GM19023 (cell line): ENCODE measurements around the gene SUCLG1.
"Not testable (repeated sequence)": the region's sequence is repeated elsewhere in the genome, so short reads cannot be mapped to it uniquely, and the experiment has no call there.

Source experiments
- ATAC-seq: cut with Tn5 transposase; IDR thresholded peaks from one replicate; pipeline ENCODE4 v1.9.1; 2021; ENCODE audit warnings: mild to moderate bottlenecking, moderate library complexity; ENCODE audit not compliant: unreplicated experiment

The SUCLG1 gene

DNA sequence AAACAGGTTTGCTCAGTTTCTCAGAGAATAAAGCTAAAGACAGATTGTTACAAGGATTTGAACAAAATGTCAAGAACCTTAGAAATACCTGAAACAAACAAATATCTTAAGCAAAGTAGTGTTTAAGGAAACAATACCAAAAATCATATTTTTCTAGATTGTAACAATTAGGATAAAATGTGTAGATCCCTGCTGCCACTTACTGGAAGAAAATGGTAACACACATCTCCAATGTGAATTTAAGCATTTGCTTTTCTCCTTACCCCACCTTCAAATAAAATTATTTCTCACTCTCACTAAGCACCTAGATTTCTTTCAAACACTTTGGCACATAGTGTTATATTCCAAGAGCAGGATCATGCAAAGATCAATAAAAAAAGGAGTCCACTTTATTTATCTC, 34.9 kb downstream of the SUCLG1 start:
- no peak for ATAC-seq

DNA sequence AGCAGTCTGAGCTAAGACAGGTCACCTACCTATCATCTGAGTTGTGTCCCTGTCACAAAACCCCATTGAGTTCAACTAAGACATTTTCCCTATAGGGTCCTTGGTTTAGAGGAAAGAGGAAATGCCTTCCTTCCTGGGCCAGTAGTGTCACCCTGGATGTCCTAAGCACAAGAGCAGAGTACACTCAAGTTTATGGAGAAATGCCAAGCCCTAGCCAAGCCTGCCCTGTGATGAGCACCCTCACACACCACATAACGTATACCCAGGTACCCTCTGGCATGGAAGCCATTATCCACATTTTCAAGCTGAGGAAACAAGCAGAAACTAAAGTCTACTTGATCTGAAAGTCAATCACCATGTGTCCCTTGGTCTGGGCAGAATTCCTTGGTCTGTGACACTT, 37.3 kb downstream of the SUCLG1 start:
- no peak for ATAC-seq

DNA sequence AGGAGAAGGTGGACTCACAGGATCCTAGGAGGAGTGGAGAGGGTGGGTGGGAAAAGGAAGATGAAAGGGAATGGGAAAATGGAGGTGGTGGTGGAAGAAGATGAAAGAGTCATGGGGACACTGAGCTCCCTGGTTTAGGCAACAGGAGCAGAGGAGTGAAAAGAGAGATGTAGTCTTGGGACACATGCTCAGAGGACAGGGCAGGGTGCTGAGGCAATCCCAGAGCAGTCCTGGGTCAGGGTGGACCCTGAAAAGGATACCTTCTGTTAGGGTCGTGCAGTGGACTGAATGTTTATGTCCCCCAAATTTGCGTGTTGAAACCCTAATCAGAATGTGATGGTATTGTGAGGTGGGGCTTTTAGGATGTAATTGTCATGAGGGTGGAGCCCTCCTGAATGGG, 37.9 kb downstream of the SUCLG1 start:
- no peak for ATAC-seq

DNA sequence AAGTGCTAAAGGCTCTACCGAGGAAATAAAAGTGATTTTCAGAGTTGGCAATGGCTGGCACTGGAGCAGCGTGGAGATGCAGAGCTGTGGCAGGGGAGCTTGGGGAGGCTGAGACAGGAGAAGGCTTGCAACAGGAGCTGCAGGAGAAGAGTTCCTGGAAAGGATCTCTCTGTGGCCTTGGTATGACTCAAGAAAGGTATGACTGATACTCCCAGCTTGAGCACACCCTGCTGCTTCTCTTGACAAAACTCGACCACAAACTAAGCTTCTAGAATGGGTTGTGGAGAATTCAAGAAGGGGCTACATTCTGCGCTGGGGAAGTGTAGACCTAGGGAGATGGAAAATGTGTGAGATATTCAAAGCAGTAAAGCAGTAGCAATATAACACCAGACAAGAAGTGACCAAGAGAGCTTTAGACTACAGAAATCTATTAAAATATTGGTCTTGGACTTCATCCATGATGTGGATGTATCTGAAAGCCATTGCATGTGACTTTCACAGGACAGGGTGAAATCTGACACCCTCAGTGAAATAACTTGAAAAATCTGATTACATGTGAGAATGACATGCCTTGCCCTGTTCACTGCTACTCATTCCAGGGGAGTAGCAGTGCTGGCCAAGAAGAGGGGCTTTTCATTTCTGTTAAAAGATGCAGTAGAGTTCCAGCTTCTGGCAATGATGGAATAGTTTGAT, 41.5 kb downstream of the SUCLG1 start:
- no peak for ATAC-seq

DNA sequence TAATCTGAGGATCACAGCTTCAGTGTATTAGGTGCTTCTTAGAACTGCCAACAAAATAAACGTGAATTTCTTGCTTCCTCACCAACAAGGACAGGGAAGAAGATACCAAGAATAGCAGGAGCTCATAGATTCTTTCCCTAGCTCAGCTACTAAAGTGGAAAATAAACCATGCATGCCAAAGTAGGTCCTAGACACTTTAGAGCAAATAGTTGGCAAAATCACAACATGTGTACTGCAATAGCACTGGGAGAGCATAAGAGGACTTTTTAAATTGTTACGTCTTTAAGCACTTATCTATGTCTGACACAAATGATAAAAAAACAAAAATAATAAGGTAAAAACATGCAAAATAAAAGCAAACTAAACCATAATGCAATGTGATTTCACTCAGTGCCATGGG, 49.5 kb downstream of the SUCLG1 start:
- ATAC-seq, result no peak

DNA sequence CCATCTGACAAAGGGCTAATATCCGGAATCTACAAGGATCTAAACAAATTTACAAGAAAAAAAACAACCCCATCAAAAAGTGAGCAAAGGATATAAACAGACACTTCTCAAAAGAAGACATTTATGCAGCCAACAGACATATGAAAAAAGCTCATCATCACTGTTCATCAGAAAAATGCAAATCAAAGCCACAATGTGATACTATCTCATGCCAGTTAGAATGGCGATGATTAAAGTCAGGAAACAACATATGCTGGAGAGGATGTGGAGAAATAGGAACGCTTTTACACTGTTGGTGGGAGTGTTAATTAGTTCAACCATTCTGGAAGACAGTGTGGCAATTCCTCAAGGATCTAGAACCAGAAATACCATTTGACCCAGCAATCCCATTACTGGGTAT, 57.0 kb downstream of the SUCLG1 start:
- ATAC-seq, result not testable (repeated sequence)

DNA sequence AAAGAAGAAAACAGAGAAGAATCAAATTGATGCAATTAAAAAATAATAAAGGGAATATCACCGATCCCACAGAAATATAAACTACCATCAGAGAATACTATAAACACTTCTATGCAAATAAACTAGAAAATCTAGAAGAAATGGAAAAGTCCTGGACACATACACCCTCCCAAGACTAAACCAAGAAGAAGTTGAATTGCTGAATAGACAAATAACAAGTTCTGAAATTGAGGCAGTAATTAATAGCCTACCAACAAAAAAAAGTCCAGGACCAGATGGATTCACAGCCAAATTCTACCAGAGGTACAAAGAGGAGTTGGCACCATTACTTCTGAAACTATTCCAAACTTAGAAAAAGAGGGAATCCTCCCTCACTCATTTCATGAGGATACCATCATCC, 59.2 kb downstream of the SUCLG1 start:
- ATAC-seq, result not testable (repeated sequence)

DNA sequence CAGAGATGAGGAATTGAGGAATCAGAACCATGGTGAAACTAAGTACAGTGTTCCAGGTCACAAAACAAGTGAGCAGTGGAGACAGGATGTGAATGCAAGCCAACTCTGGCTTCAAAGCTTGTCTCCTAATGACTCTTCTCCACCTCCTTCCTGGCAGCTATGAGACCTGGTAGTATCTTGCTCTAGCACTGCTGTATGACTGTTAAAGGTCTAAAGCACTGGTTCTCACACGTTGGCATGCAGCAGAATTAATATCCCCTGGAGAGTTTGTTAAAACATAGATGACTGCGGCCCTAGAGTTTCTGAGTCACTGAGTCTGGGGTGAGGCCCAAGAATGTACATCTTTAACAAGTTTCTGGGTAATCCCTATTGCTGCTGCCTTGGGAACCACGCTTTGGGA, 63.3 kb downstream of the SUCLG1 start:
- ATAC-seq, result no peak

DNA sequence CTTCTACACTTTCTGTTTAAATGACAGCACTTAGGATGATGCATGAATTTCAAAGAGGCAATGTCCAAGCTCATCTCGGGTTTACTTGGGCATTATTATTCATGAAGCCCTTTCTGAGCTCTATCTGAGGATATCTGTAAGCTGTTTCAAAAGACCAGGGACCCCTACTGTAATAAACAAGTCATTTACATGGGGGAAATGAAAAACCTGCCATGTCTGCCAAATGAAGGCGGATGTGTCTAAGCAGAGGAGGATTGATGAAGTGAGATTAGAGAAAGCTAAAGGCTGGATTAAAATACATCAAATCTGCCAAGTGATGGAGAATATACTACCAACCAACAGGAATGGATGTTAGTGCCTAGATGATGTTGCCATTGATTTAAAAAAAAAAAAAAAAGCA, 64.5 kb downstream of the SUCLG1 start:
- no peak for ATAC-seq

DNA sequence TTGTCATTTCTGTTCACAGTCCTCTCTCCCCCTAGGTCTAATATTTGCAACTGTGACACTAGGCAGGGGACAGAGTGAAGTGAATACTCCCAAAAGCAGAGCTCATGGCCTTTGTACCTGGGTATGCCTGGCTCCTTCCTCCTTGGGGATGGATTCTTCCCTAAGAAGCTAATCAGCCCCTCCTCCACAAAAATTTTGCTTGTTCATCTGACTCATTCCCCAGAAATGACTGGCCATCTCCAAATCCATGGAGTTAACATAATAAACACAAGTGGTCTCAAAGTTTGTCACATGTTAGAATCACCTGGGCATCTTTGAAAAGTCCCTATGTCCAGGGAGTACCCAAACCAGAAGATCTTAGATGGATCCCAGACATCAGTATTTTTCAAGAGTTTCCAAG, 65.3 kb downstream of the SUCLG1 start:
- no peak for ATAC-seq

DNA sequence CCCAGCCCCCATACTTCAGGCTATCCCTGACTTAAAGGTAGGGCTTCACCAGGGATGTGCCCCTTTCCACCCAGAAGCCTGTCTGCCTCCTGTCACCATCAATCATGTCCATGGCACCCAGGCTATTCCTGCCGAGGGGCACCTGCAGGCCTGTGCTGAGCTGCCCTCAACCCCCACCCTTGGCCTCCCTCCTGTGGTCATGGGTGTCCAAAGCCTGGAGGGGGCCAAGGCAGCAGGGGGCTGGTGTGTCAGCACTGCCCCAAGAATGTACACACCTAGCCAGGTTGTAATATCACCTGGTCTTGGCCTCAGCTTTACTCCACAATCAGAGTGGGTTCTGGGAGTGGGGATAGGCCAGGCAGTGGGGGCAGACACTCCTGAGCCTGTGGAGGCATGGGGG, 69.3 kb downstream of the SUCLG1 start:
- ATAC-seq, result no peak

DNA sequence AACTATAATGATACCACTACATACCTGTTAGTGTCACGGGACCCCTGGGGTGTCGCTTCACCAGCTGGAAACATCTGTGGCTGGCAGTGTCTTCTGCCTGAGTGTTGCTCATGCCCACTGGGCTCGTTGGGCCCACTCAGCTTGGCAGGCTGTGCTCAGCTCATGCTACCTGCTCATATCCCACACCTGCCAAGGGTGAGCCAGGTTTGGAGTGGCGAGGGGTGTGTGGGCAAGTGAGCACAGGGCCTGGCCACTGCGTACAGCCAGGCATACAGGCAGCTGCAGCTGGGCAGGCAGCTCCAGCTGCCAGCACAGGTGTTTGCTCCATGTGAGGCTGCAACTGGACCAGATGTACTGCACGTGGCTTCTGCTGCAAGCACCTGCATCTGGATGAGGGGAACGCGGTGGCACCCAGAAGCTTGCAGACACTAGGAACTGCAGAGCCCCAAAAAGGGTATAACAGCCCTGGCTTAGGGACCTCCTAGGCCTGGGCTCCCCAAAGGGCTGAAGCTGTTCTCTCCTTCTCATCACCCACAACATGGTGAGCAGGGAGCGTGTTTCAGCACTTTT, 70.1 kb downstream of the SUCLG1 start:
- no peak for ATAC-seq

DNA sequence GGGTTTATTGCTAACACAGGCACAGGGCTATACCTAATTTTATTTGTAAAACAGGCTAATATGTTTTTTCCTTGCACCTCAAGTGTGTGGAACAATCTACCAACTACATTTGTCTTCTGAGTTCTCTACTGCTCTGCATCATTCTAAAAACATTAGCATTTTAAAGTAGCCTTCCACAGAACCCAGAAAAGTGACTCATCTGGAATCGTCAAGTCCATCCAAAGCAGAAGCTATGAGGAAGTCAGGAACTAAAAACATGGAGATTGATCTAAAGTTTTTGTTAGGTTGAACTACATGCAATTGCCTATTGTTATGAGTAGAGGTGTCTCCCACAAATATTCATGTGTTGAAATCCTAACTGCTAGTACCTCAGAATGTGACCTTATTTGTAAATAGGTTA, 70.9 kb downstream of the SUCLG1 start:
- no peak for ATAC-seq

DNA sequence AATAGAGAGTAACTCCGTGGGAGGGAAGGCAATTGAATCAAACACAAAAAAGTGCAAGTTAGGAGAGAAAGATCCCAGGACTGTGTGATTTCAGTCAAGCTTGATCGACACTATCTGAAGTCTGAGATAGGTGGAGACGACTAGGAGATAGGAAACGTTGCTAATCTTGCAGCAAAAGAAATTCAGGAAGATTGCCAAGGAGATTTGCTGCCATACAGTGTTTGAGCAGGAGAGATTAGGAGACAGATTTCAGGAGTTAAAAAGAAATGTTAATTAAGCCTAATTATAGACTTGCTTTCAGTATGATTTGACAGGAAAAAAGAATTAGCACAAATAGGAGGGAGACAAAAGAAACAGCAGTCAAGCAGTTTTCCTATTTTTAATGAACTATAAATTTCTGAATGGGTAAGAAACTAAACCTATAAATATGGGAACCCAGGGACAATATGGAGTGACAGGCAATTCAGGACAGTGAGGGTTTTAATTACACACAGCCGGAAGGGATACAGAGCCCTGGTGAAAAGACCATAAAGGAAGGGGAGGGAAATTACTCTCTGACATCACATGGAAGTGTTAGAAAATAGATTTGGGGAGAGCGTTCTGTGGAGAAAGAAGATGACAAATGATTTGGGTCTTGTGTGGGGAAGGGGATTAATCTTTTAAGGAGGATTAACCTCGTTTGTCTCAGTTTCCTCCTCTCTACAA, 72.6 kb downstream of the SUCLG1 start:
- no peak for ATAC-seq

DNA sequence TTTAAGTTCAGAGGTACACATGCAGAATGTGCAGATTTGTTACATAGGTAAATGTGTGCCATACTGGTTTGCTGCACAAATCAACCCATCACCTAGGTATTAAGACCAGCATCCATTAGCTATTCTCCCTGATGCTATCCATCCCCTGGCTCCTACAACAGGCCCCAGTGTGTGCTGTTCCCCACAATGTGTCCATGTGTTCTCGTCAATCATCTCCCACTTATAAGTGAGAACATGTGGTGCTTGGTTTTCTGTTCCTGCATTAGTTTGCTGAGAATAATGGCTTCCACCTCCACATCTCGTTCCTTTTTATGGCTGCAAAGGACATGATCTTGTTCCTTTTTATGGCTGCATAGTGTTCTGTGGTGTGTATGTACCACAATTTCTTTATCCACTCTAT, 75.8 kb downstream of the SUCLG1 start:
- ATAC-seq, result no peak

DNA sequence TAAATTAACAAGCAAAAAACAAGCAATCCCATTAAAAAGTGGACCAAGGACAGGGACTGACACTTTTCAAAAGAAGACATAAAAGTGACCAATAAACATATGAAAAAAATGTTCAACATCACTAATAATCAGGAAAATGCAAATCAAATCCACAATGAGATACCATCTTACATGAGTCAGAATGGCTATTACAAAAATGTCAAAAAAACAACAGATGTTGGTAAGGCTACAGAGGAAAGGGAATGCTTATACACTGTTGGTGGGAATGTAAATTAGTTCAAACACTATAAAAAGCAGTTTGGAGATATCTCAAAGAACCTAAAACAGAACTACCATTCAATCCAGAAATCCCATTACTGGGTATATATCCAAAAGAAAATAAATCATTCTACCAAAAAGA, 78.2 kb downstream of the SUCLG1 start:
- no peak for ATAC-seq

DNA sequence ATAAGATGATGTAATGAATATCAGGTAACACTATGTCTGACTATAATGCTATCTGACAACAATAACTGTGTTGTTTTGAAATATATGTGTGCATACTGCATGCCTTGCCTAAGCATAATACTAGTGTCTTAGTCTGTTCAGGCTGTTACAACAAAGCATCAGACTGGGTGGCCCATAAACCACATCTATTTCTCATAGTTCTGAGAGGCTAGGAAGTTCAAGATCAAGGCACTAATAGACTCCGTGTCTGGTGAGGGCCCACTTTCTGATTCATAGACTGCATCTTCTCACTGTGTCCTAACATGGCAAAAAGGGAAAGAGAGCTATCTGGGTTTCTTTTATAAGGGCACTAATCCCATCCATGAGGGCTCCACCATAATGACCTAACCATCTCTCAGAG, 80.1 kb downstream of the SUCLG1 start:
- ATAC-seq, result no peak

DNA sequence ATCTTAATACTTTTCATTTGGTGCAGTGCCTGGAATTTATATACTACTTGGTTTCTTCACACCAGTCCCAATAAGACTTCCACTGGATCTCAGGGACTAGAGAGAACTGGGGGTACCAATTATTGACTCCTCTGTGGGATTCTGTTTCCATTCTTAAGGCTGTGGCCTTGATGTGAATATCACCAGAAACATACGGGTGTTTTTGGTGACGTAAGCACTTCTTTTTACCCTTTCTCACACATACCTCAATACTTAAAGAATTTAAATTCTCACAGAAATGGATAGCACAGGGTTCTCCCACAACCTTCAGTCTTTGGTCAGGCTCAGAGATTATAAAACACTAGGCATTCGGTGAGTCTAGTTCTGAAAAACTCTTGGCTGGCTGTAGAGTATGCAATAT, 84.1 kb downstream of the SUCLG1 start:
- ATAC-seq, result no peak

DNA sequence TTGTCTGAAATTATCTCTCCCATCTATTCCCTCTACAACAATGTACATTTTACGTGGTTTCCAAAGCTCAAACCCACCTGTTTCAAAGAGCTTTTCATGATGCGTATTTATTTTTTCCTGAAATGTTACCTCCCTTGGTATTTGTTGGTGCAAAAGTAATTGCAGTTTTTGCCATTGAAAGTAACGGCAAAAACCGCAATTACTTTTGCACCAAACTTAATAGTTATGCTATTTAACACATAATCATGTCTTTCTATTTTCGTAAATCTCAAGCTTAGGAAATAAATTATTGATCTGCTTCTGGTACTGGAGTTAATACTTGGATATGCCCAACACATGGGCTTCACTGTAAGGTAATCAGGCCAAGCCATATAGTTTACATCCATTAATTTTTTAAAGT, 85.2 kb downstream of the SUCLG1 start:
- no peak for ATAC-seq
